Mesenchymal stem cell (in vitro differentiated cells and primary cell): ENCODE data around the gene DCX.

Experiments
- DNase-seq: peaks from one replicate; pipeline ENCODE4 v3.0.0-alpha.2; 2013
- H2AFZ ChIP-seq: one replicate; pipeline ENCODE4 v1.6.1; 2013; ENCODE audit warnings: low read depth, mild to moderate bottlenecking, control low read depth, inconsistent platforms, low read length, moderate library complexity
- H2AK5ac ChIP-seq: 2 replicates; pipeline ENCODE4 v1.6.1; 2013; ENCODE audit warnings: low read length, moderate library complexity, mild to moderate bottlenecking, inconsistent platforms; ENCODE audit not compliant: severe bottlenecking
- H2BK120ac ChIP-seq: one replicate; pipeline ENCODE4 v1.6.1; 2013; ENCODE audit warnings: low read depth, mild to moderate bottlenecking, inconsistent platforms, low read length, moderate library complexity
- H2BK12ac ChIP-seq, 2 experiments: one replicate each; pipeline ENCODE4 v1.6.1; 2013; ENCODE audit warnings: inconsistent platforms in 2 of 2, low read length in 2 of 2, mild to moderate bottlenecking in 2 of 2, moderate library complexity in 2 of 2, control low read depth in 1 of 2
- H2BK15ac ChIP-seq: one replicate; pipeline ENCODE4 v1.6.1; 2013; ENCODE audit warnings: mild to moderate bottlenecking, low read depth, inconsistent platforms; ENCODE audit not compliant: poor library complexity, severe bottlenecking
- H2BK5ac ChIP-seq: 2 replicates; pipeline ENCODE4 v1.6.1; 2013; ENCODE audit warnings: low read depth, mild to moderate bottlenecking, low read length, control low read depth, inconsistent platforms; ENCODE audit not compliant: poor library complexity, severe bottlenecking
- H3K14ac ChIP-seq, 2 experiments: one replicate each; pipeline ENCODE4 v1.6.1; 2013; ENCODE audit warnings: inconsistent platforms in 2 of 2, low read length in 2 of 2, control low read depth in 1 of 2, mild to moderate bottlenecking in 1 of 2, moderate library complexity in 1 of 2
- H3K18ac ChIP-seq, 2 experiments: one replicate each; pipeline ENCODE4 v1.6.1; 2013; ENCODE audit warnings: inconsistent platforms in 2 of 2, low read length in 2 of 2, control low read depth in 1 of 2, low read depth in 1 of 2, mild to moderate bottlenecking in 1 of 2
- H3K23ac ChIP-seq, 2 experiments: one replicate each; pipeline ENCODE4 v1.6.1; 2013; ENCODE audit warnings: inconsistent platforms in 2 of 2, low read length in 2 of 2, mild to moderate bottlenecking in 2 of 2, moderate library complexity in 2 of 2, control low read depth in 1 of 2
- H3K27ac ChIP-seq: 2 replicates; pipeline ENCODE4 v1.5.1; 2013; ENCODE audit warnings: mild to moderate bottlenecking, moderate library complexity, low read length, control low read depth, inconsistent platforms; ENCODE audit not compliant: poor library complexity, severe bottlenecking
- H3K27me3 ChIP-seq, 2 experiments: 2 replicates each; pipeline versions ENCODE4 v1.6.1 to v1.7.0; 2013; ENCODE audit warnings: low read length in 2 of 2, mild to moderate bottlenecking in 2 of 2, moderate library complexity in 2 of 2, control low read depth in 1 of 2, inconsistent platforms in 1 of 2; ENCODE audit not compliant: control insufficient read depth in 1 of 2, insufficient read depth in 1 of 2
- H3K36me3 ChIP-seq, 2 experiments: 2 replicates each; pipeline versions ENCODE4 v1.6.1 to v1.7.0; 2013; ENCODE audit warnings: low read length in 2 of 2, control low read depth in 1 of 2, inconsistent platforms in 1 of 2, low read depth in 1 of 2, mild to moderate bottlenecking in 1 of 2; ENCODE audit not compliant: insufficient read depth in 2 of 2, control insufficient read depth in 1 of 2
- H3K4ac ChIP-seq, 2 experiments: one replicate each; pipeline ENCODE4 v1.6.1; 2013; ENCODE audit warnings: inconsistent platforms in 2 of 2, low read length in 2 of 2, mild to moderate bottlenecking in 2 of 2, moderate library complexity in 2 of 2, control low read depth in 1 of 2, low read depth in 1 of 2
- H3K4me1 ChIP-seq: 2 replicates; pipeline ENCODE4 v1.6.1; 2013; ENCODE audit warnings: low read depth, low read length, control low read depth; ENCODE audit not compliant: control insufficient read depth, insufficient read depth
- H3K4me2 ChIP-seq: 2 replicates; pipeline ENCODE4 v1.6.1; 2013; ENCODE audit warnings: low read length, mild to moderate bottlenecking, inconsistent platforms; ENCODE audit not compliant: poor library complexity, severe bottlenecking
- H3K4me3 ChIP-seq, 2 experiments: 2 replicates each; pipeline versions ENCODE4 v1.5.1 to v1.7.0; 2013; ENCODE audit warnings: low read length in 2 of 2, mild to moderate bottlenecking in 2 of 2, control low read depth in 1 of 2, low read depth in 1 of 2; ENCODE audit not compliant: insufficient read depth in 1 of 2
- H3K79me1 ChIP-seq: replicated peaks from 2 replicates; pipeline ENCODE4 v1.6.1; 2013; ENCODE audit warnings: mild to moderate bottlenecking, control low read depth, low read length, inconsistent platforms; ENCODE audit not compliant: poor library complexity, severe bottlenecking
- H3K9ac ChIP-seq: 2 replicates; pipeline ENCODE4 v1.7.0; 2013; ENCODE audit warnings: mild to moderate bottlenecking, low read length, moderate library complexity
- H3K9me3 ChIP-seq: 2 replicates; pipeline ENCODE4 v1.7.0; 2013; ENCODE audit warnings: mild to moderate bottlenecking, low read length; ENCODE audit not compliant: control insufficient read depth
- H4K8ac ChIP-seq: one replicate; pipeline ENCODE4 v1.6.1; 2013; ENCODE audit warnings: inconsistent platforms, mild to moderate bottlenecking, low read length, moderate library complexity
- H4K91ac ChIP-seq: one replicate; pipeline ENCODE4 v1.6.1; 2013; ENCODE audit warnings: mild to moderate bottlenecking, low read length, inconsistent platforms
- WGBS: methylation state at CpG from one replicate; pipeline ENCODE4 v1.1.7; 2013; ENCODE audit warnings: mixed read lengths; 5-methylcytosine and 5-hydroxymethylcytosine counted together

The DCX gene

GRCh38 chrX:111319451-111319850, 92.5 kb downstream of the DCX start:
- Histone ChIP-seq H3K23ac (no peak overlapping the region), H2BK5ac (no peak overlapping the region), H3K4me3 (no peak overlapping the region), H3K27me3 (peaks cover 0 to 35% of the 10 kb centered on the region in 2 experiments), H3K4me2 (no peak overlapping the region), H4K8ac (no peak overlapping the region), H3K14ac (no peak overlapping the region), H2BK12ac (no peak overlapping the region), H3K79me1 (no peaks in the 10 kb centered on the region), H3K9me3 (no peaks in the 10 kb centered on the region), H3K4ac (no peak overlapping the region), H3K9ac (no peak overlapping the region), H3K36me3 (no peaks in the 10 kb centered on the region), H3K4me1 (no peaks in the 10 kb centered on the region), H2AFZ (no peak overlapping the region), H3K18ac (no peak overlapping the region), H4K91ac (no peak overlapping the region), H2AK5ac (no peak overlapping the region), H2BK15ac (no peak overlapping the region), H3K27ac (no peak overlapping the region), H2BK120ac (no peak overlapping the region)
- no peak for DNase-seq
- WGBS, result 90% methylated on average over 2 of the region's 4 CpGs

GRCh38 chrX:111318901-111319300, 93.1 kb downstream of the DCX start:
- H3K4me1 ChIP-seq, result no peaks in the 10 kb centered on the region
- no peak overlapping the region for H3K27ac ChIP-seq

GRCh38 chrX:111309083-111309482, 102.9 kb downstream of the DCX start:
- Histone ChIP-seq H3K9me3 (no peaks in the 10 kb centered on the region), H3K4me3 (no peak overlapping the region), H3K4me2 (no peak overlapping the region), H4K91ac (no peak overlapping the region), H2BK120ac (no peak overlapping the region), H3K27ac (no peak overlapping the region), H3K36me3 (no peaks in the 10 kb centered on the region), H2AK5ac (no peak overlapping the region), H3K23ac (no peak overlapping the region), H2BK5ac (no peak overlapping the region), H3K79me1 (no peaks in the 10 kb centered on the region), H3K4me1 (no peaks in the 10 kb centered on the region), H3K18ac (no peak overlapping the region), H3K14ac (no peak overlapping the region), H2AFZ (no peak overlapping the region), H3K4ac (no peak overlapping the region), H4K8ac (no peak overlapping the region), H2BK12ac (no peak overlapping the region), H3K9ac (no peak overlapping the region), H3K27me3 (peaks cover 0 to 29% of the 10 kb centered on the region in 2 experiments), H2BK15ac (no peak overlapping the region)
- 92% methylated on average over 2 of the region's 2 CpGs for WGBS
- peak; percentile 0 for DNase-seq

More at GRCh38 chrX:111318901-111319300, 93.1 kb downstream of the DCX start:
- no peaks in the 10 kb centered on the region for H3K79me1 ChIP-seq
- no peaks in the 10 kb centered on the region for H3K9me3 ChIP-seq
- H3K4me3 ChIP-seq, result no peak overlapping the region
- no peaks in the 10 kb centered on the region for H3K36me3 ChIP-seq
- H3K14ac ChIP-seq, result no peak overlapping the region
- no peak overlapping the region for H3K9ac ChIP-seq
- H3K27me3 ChIP-seq, result peaks cover 0 to 33% of the 10 kb centered on the region in 2 experiments
- no peak overlapping the region for H2BK12ac ChIP-seq
- H3K4ac ChIP-seq, result no peak overlapping the region
- H4K91ac ChIP-seq, result no peak overlapping the region
- no peak overlapping the region for H3K23ac ChIP-seq
- no peak for DNase-seq
- no peak overlapping the region for H2AK5ac ChIP-seq
- no peak overlapping the region for H4K8ac ChIP-seq
- H2BK15ac ChIP-seq, result no peak overlapping the region
- no peak overlapping the region for H3K4me2 ChIP-seq
- H2AFZ ChIP-seq, result no peak overlapping the region
- H3K18ac ChIP-seq, result no peak overlapping the region
- no peak overlapping the region for H2BK5ac ChIP-seq
- no peak overlapping the region for H2BK120ac ChIP-seq

GRCh38 chrX:111308039-111308438, 104.0 kb downstream of the DCX start:
- no peak overlapping the region for H2BK5ac ChIP-seq
- H3K18ac ChIP-seq, result no peak overlapping the region
- no CpG with 5 or more reads among the region's 3 CpGs for WGBS
- no peak overlapping the region for H3K4me3 ChIP-seq
- no peaks in the 10 kb centered on the region for H3K36me3 ChIP-seq
- H3K27ac ChIP-seq, result no peak overlapping the region
- H3K27me3 ChIP-seq, result peaks cover 0 to 27% of the 10 kb centered on the region in 2 experiments
- no peaks in the 10 kb centered on the region for H3K79me1 ChIP-seq
- no peak overlapping the region for H2BK120ac ChIP-seq
- H3K4me2 ChIP-seq, result no peak overlapping the region
- no peak overlapping the region for H3K14ac ChIP-seq
- H3K9ac ChIP-seq, result no peak overlapping the region
- H4K91ac ChIP-seq, result no peak overlapping the region
- H3K4ac ChIP-seq, result no peak overlapping the region
- no peaks in the 10 kb centered on the region for H3K9me3 ChIP-seq
- DNase-seq, result no peak
- no peaks in the 10 kb centered on the region for H3K4me1 ChIP-seq
- H4K8ac ChIP-seq, result no peak overlapping the region
- H2AFZ ChIP-seq, result no peak overlapping the region
- H3K23ac ChIP-seq, result no peak overlapping the region
- H2AK5ac ChIP-seq, result no peak overlapping the region
- H2BK15ac ChIP-seq, result no peak overlapping the region
- no peak overlapping the region for H2BK12ac ChIP-seq
